ENCODE data around the gene HSPB7. TPM values are rescaled to one million over a fixed set of nuclear protein-coding genes. Genes with fewer than 3 reads are reported as not detected.

The HSPB7 gene
- total RNA-seq, 4 donors from 2014 or later: 1.1 to 11.8 (median 3.7) TPM

- TF ChIP-seq CTCF (IDR thresholded peaks at IDR 0.05): no peak
- TF ChIP-seq POLR2A (IDR thresholded peaks at IDR 0.05): no peak
- intact Hi-C loops (cut with DNase I): no loop called here
- Histone ChIP-seq H3K36me3 (peaks cover 10 to 56% (median 10%) of the 10 kb centered on the region in 3 donors), H3K4me1 (peaks cover 11 to 54% (median 21%) of the 10 kb centered on the region in 3 donors), H3K9me3 (no peaks in the 10 kb centered on the region), H3K27me3 (no peaks in the 10 kb centered on the region), H3K4me3 (no peak overlapping the region), H3K27ac (no peak overlapping the region)
- DNase-seq: no peak
These were observed 46.9 kb downstream of the HSPB7 start for GRCh38 chr1:15970911-15971310.

DNA sequence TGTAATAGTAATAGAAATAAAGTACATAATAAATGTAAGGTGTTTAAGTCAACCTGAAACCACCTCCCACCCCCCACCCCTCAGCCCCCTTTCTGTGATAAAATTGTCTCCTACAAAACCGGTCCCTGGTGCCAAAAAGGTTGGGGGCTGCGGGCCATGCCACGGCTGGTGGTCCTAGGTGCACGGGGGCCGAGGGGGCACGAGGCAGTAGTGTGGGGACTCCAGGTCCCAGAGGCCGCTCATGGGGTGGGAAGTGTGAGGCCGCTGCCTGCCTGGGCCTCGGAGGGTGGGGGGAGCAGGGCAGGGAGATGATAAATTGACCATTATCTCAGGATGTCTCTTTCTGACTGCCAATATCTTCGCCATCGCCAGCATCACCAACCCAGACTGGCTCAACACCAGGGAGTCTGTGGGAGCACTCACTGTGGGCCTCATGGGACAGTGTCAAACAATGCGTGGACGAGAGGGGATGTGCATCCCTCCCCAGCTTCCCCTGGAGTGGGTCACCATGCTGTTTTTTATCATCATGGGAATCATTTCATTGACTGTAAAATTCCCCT, 48.4 kb downstream of the HSPB7 start:
- peaks cover 3 to 59% (median 18%) of the 10 kb centered on the region in 3 donors for H3K4me1 ChIP-seq
- no peaks in the 10 kb centered on the region for H3K9me3 ChIP-seq
- TF ChIP-seq CTCF (IDR thresholded peaks at IDR 0.05) (no peak), POLR2A (IDR thresholded peaks at IDR 0.05) (no peak)
- H3K27ac ChIP-seq: no peak overlapping the region
- no peak overlapping the region for H3K4me3 ChIP-seq
- peaks cover 10 to 56% (median 10%) of the 10 kb centered on the region in 3 donors for H3K36me3 ChIP-seq
- H3K27me3 ChIP-seq: no peaks in the 10 kb centered on the region
- intact Hi-C loops (cut with DNase I): no loop called here
- 92 to 96% methylated on average over 2 to 4 of the region's 13 CpGs for WGBS, 2 donors
- DNase-seq: no peak

- Histone ChIP-seq H3K27ac (no peak overlapping the region), H3K36me3 (peaks cover 10 to 56% (median 10%) of the 10 kb centered on the region in 3 donors), H3K27me3 (no peaks in the 10 kb centered on the region), H3K9me3 (no peaks in the 10 kb centered on the region), H3K4me3 (no peak overlapping the region), H3K4me1 (peaks cover 8 to 59% (median 21%) of the 10 kb centered on the region in 3 donors)
- WGBS, 2 donors: 83 to 87% methylated on average over 5 of the region's 5 CpGs
- intact Hi-C loops (cut with DNase I): no loop called here
- DNase-seq: no peak
- no peak for TF ChIP-seq POLR2A (IDR thresholded peaks at IDR 0.05)
- no peak for TF ChIP-seq CTCF (IDR thresholded peaks at IDR 0.05)
These were observed 49.7 kb downstream of the HSPB7 start for GRCh38 chr1:15968172-15968571.

DNA sequence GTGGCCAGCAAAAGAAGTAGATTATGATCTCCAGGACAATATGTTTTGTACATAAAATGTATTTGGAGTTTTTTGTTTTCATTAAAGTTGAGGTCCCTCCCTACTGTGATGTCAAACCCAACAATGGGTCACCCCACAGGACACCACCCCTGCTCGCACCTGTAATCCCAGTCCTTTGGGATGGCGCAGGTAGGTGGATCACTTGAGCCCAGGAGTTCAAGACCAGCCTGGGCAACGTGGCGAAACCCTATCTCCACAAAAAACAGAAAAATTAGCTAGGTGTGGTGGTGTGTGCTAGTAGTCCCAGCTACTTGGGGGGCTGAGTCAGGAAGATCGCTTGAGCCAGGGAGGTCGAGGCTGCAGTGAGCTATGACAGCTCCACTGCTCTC, 50.9 kb downstream of the HSPB7 start:
- Histone ChIP-seq H3K27ac (peak overlapping the region in 1 of 4 donors; percentile 74), H3K4me3 (no peak overlapping the region), H3K36me3 (peaks cover 7 to 51% (median 10%) of the 10 kb centered on the region in 3 donors), H3K4me1 (peaks cover 8 to 62% (median 21%) of the 10 kb centered on the region in 3 donors), H3K9me3 (no peaks in the 10 kb centered on the region), H3K27me3 (no peaks in the 10 kb centered on the region)
- no peak for DNase-seq
- TF ChIP-seq CTCF (IDR thresholded peaks at IDR 0.05) (no peak), POLR2A (IDR thresholded peaks at IDR 0.05) (no peak)
- intact Hi-C loops (cut with DNase I): no loop called here
- WGBS, 2 donors: 94 to 96% methylated on average over 6 of the region's 6 CpGs

GRCh38 chr1:15966081-15966955, 51.5 kb downstream of the HSPB7 start:
- Histone ChIP-seq H3K36me3 (peaks cover 5 to 45% (median 10%) of the 10 kb centered on the region in 3 donors), H3K4me3 (peak overlapping the region in 1 of 4 donors; percentile 3), H3K27me3 (no peaks in the 10 kb centered on the region), H3K27ac (peak overlapping the region; percentile 24 to 76 (median 63)), H3K9me3 (no peaks in the 10 kb centered on the region), H3K4me1 (peaks cover 8 to 57% (median 21%) of the 10 kb centered on the region in 3 donors)
- TF ChIP-seq POLR2A (IDR thresholded peaks at IDR 0.05) (no peak), CTCF (IDR thresholded peaks at IDR 0.05) (no peak)
- 36% methylated on average over 18 of the region's 18 CpGs for WGBS, 2 donors
- intact Hi-C loops (cut with DNase I): no loop called here
- DNase-seq: no peak

Measured in esophagus squamous epithelium (tissue), 5 donors.